GM13977 (cell line): ENCODE results near the gene REST.

Source experiments
- DNase-seq: peaks from one replicate; pipeline ENCODE4 v3.0.0; 2012; ENCODE audit warnings: low spot score
- in situ Hi-C: fragments of 300-500 bp; cut with MboI; formaldehyde crosslinking; loops from one replicate; pipeline ENCODE4 v1.12.0; 2022; ENCODE audit warnings: low sequenced_read_pairs, low pct_unique_long_range_greater_than_20kb, mixed read lengths, inconsistent platforms; ENCODE audit not compliant: unreplicated experiment
- TF ChIP-seq, protein P1 (sequence below): IDR thresholded peaks from 2 replicates; pipeline ENCODE4 v1.5.1; 2012; ENCODE audit warnings: mild to moderate bottlenecking, control low read depth; ENCODE audit not compliant: insufficient read depth; ENCODE audit errors: extremely low read depth, missing control alignments

The REST gene

DNA sequence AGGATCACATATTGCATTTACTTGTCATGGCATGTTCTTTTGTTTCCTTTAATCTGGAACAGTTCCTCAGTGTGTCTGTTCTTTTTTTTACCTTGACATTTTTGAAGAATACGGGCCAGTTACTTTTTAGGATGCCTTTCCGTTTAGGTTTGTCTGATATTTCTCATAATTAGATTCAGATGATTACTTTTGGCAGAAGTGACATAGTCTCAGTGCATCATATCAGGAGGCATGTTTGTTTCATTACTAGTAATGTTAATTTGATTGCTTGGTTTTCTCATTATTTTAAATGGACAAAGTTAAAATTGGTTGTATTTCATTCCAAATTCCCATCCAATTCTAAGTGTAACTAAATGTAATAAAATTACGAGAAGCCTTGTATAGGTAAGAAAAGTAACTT lies 79.3 kb downstream of the REST start:
- in situ Hi-C loops, result no loop called here
- TF ChIP-seq, protein P1, sequence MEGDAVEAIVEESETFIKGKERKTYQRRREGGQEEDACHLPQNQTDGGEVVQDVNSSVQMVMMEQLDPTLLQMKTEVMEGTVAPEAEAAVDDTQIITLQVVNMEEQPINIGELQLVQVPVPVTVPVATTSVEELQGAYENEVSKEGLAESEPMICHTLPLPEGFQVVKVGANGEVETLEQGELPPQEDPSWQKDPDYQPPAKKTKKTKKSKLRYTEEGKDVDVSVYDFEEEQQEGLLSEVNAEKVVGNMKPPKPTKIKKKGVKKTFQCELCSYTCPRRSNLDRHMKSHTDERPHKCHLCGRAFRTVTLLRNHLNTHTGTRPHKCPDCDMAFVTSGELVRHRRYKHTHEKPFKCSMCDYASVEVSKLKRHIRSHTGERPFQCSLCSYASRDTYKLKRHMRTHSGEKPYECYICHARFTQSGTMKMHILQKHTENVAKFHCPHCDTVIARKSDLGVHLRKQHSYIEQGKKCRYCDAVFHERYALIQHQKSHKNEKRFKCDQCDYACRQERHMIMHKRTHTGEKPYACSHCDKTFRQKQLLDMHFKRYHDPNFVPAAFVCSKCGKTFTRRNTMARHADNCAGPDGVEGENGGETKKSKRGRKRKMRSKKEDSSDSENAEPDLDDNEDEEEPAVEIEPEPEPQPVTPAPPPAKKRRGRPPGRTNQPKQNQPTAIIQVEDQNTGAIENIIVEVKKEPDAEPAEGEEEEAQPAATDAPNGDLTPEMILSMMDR, result no peak
- DNase-seq, result no peak

DNA sequence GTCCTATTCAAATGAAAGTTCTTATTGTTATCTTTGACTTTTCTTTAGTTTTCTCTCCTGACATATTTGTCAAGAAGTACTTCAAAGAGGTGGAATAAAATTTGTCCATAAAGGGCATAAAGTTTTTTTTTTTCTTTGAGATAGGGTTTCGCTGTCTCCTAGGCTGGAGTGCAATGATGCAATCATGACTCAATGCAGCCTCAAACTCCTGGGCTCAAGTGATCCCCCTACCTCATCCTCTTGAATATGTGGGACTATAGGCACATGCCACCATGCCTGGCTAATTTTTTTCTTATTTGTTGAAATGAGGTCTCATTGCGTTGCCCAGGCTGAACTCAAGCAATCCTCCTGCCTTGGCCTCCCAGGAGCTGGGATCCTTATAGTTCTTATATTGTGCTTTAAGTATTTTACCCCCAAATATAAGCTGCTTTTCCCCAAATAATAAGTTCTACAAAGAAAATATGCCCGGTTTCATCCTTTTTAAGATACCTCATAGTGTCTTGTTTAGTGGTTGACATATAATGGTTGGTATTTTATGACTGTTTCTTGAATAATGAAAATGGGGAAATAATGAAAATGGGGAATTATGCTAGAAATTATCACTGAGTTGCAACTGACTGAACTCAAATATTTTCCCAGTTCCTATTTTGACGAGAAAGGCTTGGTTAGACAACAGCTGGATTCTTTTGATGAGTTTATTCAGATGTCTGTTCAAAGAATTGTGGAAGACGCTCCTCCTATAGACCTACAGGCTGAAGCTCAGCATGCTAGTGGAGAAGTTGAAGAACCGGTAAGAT lies 82.6 kb downstream of the REST start:
- TF ChIP-seq, protein P1, result no peak
- no peak for DNase-seq
- in situ Hi-C loops, result no loop called here

GRCh38 chr4:56995525-56995924 lies 87.8 kb downstream of the REST start:
- in situ Hi-C loops, result no loop called here
- TF ChIP-seq, protein P1, result no peak

GRCh38 chr4:56999751-57000150 lies 92.1 kb downstream of the REST start:
- DNase-seq, result no peak
- TF ChIP-seq, protein P1, result no peak
- in situ Hi-C loops, result no loop called here

More at GRCh38 chr4:56995525-56995924, 87.8 kb downstream of the REST start:
- DNase-seq, result no peak

DNA sequence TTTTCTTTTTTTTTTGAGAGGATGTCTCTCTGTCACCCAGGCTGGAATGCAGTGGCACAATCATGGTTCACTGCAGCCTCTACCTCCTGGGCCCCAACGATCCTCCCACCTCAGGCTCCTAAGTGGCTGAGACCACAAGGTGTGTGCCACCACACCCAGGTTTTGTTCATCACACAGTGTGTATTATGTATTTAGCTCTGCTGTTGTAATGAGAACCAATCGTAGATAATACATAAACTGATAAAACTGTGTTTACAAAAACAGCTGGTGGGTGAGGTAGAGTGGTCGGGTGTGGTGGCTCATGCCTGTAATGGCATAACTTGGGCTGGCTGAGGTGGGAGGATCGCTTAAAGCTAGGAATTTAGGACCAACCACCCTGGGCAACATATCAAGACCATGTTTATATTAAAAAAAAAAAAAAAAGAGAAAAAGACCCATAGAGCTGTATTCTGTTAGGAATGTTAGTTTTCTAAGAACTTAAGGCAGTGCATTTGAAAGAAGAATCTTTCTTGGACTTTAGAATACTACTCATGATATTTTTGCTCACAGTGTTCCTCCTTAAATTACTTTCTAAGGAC lies 105.9 kb downstream of the REST start:
- DNase-seq, result no peak
- in situ Hi-C loops, result no loop called here
- TF ChIP-seq, protein P1, result no peak
